Testis (tissue), 3 donors: Measurements from ENCODE around the gene GNA15. TPM values are rescaled to one million over a fixed set of nuclear protein-coding genes. Genes with fewer than 3 reads are reported as not detected.

ENCODE experiments used
- DNase-seq: peaks from one replicate; pipeline ENCODE4 v3.0.0-alpha.2; 2019
- H3K27ac ChIP-seq, 2 donors: fragments of 200-600 bp; sonication (generic); one replicate each; pipeline ENCODE4 v1.5.1; 2019
- H3K27me3 ChIP-seq: fragments of 200-600 bp; sonication (generic); one replicate; pipeline ENCODE4 v1.5.1; 2019
- H3K36me3 ChIP-seq: fragments of 200-600 bp; sonication (generic); one replicate; pipeline ENCODE4 v1.5.1; 2017; ENCODE audit warnings: low read depth; ENCODE audit errors: missing control alignments
- H3K4me1 ChIP-seq: fragments of 200-600 bp; sonication (generic); one replicate; pipeline ENCODE4 v1.5.1; 2019
- H3K4me3 ChIP-seq, 2 donors: fragments of 200-600 bp; sonication (generic); one replicate each; pipeline ENCODE4 v1.5.1; 2017 to 2019
- H3K9me3 ChIP-seq: fragments of 200-600 bp; sonication (generic); one replicate; pipeline ENCODE4 v1.5.1; 2017
- POLR2A ChIP-seq: fragments of 450-650 bp; IDR thresholded peaks from one replicate; pipeline ENCODE4 v1.6.1; 2017; ENCODE audit warnings: antibody characterized with exemption, mild to moderate bottlenecking, moderate library complexity
- WGBS, 2 donors: methylation state at CpG; one replicate each; pipeline ENCODE4 v1.1.5; 2018; 5-methylcytosine and 5-hydroxymethylcytosine counted together
- intact Hi-C: fragments of 100-400 bp; cut with DNase I; formaldehyde crosslinking; loops from one replicate; pipeline ENCODE4 v1.15.1; 2023; ENCODE audit warnings: low total_unique reads
- polyA plus RNA-seq: library from polyadenylated mRNA; stranded (reverse); fragments of 350-450 nt; fragmentation: Illumina TruSeq; extraction: RNeasy Lipid Tissue Mini Kit (QIAGEN cat#74804); gene quantifications from one replicate; pipeline ENCODE4 v1.2.3, GENCODE V29; 2014; ENCODE audit warnings: low read depth, low replicate concordance; ENCODE audit not compliant: insufficient read depth
- total RNA-seq, 2 donors: library from RNA; depleted of rRNA; stranded (reverse); fragments of >200 nt; gene quantifications; one replicate each; pipeline ENCODE4 v1.2.3, GENCODE V29; 2016
- TF ChIP-seq, protein P1 (sequence below), 3 experiments: fragments of 450-650 bp in 2 of 3; fragments of 200-600 bp in 1 of 3; sonication (generic) in 1 of 3; IDR thresholded peaks; one replicate each; pipeline ENCODE4 v1.5.1; 2016 to 2019; ENCODE audit warnings: antibody characterized with exemption in 3 of 3, mild to moderate bottlenecking in 2 of 3, moderate library complexity in 1 of 3

Gene GNA15
- total and polyA plus RNA-seq, 3 donors from 2014 or later = 2.5 to 4.0 (median 3.6) TPM

DNA sequence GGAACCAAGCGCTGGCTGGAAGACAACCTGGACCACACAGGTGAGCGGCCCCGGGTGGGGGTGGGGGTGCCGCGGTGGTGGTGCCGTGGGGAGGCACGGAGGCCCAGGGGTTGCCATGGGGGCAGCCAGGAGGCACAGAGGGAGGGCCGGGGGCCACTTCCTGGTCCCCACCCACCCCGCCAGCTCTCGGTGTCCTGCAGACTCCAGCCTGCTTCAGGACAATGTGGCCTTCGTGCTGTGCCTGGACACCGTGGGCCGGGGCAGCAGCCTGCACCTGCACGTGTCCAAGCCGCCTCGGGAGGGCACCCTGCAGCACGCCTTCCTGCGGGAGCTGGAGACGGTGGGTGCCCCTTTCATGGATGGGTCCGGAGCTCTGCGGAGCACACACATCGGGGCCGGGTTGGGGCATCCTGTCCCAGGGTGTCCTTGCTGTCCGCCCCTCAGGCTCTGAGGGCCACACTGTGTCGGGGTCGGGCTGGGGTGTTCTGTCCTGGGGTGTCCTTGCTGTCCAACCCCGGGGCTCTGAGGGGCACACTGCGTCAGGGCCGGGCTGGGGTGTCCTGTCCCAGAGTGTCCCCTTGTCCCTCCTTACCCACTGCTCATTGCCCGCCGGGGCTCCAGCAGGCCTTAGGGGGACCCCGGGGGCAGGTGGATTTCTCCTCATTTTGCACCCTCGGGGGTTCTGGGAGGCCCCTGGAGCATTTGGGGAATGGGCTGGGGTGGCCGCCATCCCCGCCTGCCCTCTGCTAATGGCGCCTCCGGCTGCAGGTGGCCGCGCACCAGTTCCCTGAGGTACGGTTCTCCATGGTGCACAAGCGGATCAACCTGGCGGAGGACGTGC is 68.2 kb downstream of the GNA15 start:
- Histone ChIP-seq H3K36me3 (no peaks in the 10 kb centered on the region), H3K27ac (no peak overlapping the region), H3K4me1 (no peaks in the 10 kb centered on the region), H3K4me3 (no peak overlapping the region), H3K9me3 (no peaks in the 10 kb centered on the region), H3K27me3 (no peaks in the 10 kb centered on the region)
- TF ChIP-seq, protein P1, sequence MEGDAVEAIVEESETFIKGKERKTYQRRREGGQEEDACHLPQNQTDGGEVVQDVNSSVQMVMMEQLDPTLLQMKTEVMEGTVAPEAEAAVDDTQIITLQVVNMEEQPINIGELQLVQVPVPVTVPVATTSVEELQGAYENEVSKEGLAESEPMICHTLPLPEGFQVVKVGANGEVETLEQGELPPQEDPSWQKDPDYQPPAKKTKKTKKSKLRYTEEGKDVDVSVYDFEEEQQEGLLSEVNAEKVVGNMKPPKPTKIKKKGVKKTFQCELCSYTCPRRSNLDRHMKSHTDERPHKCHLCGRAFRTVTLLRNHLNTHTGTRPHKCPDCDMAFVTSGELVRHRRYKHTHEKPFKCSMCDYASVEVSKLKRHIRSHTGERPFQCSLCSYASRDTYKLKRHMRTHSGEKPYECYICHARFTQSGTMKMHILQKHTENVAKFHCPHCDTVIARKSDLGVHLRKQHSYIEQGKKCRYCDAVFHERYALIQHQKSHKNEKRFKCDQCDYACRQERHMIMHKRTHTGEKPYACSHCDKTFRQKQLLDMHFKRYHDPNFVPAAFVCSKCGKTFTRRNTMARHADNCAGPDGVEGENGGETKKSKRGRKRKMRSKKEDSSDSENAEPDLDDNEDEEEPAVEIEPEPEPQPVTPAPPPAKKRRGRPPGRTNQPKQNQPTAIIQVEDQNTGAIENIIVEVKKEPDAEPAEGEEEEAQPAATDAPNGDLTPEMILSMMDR (IDR thresholded peaks at IDR 0.05) = no peak
- no peak for TF ChIP-seq POLR2A
- WGBS, 2 donors = 92 to 93% methylated on average over 26 to 30 of the region's 43 CpGs
- intact Hi-C loops = no loop called here
- DNase-seq = no peak

DNA sequence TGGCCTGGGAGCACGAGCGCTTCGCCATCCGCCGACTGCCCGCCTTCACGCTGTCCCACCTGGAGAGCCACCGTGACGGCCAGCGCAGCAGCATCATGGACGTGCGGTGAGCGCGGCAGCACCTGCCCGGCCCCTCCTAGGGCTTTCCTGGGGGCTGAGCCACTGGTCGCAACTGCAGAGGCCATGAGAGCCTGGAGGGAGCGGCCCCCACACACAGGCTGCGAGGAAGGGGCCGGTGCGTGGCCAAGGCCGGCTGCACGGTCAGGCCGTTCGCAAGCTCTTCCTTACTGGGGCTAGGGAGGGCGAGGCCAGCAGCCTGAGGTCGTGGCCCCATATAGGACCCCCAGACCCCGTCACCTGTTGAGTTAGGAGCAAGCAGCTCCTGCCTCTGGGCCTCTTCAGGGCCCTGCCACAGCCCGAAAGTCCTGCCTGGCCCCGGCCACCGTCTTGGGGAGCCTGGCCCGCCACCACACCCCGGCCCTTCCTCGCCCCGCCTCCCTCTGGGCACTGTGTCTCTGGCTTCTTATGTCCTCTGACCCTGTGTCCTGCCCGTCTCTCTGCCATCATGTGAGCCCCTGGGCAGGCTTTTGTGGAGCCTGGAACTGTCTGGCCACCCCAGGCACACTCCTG is 68.9 kb downstream of the GNA15 start:
- DNase-seq = no peak
- H3K27ac ChIP-seq = no peak overlapping the region
- 93 to 100% methylated on average over 5 to 35 of the region's 35 CpGs for WGBS, 2 donors
- H3K4me3 ChIP-seq = no peak overlapping the region
- H3K27me3 ChIP-seq = no peaks in the 10 kb centered on the region
- no peaks in the 10 kb centered on the region for H3K36me3 ChIP-seq
- H3K4me1 ChIP-seq = no peaks in the 10 kb centered on the region
- TF ChIP-seq, protein P1 (IDR thresholded peaks at IDR 0.05) = no peak
- TF ChIP-seq POLR2A = no peak
- intact Hi-C loops = no loop called here
- H3K9me3 ChIP-seq = no peaks in the 10 kb centered on the region

DNA sequence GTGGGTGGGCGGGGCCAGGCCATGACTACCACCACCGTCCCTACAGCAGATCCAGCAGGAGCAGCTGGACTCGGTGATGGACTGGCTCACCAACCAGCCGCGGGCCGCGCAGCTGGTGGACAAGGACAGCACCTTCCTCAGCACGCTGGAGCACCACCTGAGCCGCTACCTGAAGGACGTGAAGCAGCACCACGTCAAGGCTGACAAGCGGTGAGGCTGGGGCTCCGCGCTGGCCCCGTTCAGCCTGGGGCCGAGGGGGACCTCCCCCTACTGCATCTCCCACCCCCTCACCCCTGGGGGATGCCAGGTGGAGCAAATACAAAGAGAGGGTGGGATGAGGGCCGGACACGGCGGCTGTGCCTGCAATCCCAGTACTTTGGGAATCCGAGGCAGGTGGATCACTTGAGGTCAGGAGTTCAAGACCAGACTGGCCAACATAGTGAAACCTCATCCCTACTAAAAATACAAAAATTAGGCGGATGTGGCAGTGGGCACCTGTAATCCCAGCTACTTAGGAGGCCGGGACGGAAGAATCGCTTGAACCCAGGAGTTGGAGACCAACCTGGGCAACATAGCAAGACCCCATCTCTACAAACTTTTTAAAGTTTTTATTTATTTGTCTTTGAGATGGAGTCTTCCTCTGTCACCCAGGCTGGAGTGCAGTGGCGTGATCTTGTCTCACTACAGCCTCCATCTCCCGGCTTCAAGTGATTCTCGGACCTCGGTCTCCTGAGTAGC is 70.6 kb downstream of the GNA15 start:
- H3K36me3 ChIP-seq = no peaks in the 10 kb centered on the region
- WGBS, 2 donors = 95 to 97% methylated on average over 9 to 28 of the region's 28 CpGs
- intact Hi-C loops = no loop called here

GRCh38 chr19:3207461-3208242 is 71.8 kb downstream of the GNA15 start:
- WGBS, 2 donors = 80 to 89% methylated on average over 19 to 43 of the region's 43 CpGs
- no peak overlapping the region for H3K27ac ChIP-seq
- no peaks in the 10 kb centered on the region for H3K27me3 ChIP-seq
- no peaks in the 10 kb centered on the region for H3K9me3 ChIP-seq
- H3K4me3 ChIP-seq = no peak overlapping the region
- H3K36me3 ChIP-seq = no peaks in the 10 kb centered on the region
- intact Hi-C loops = no loop called here
- DNase-seq = no peak
- no peaks in the 10 kb centered on the region for H3K4me1 ChIP-seq
- TF ChIP-seq, protein P1 (IDR thresholded peaks at IDR 0.05) = no peak
- no peak for TF ChIP-seq POLR2A

More for the DNA sequence above, 70.6 kb downstream of the GNA15 start:
- Histone ChIP-seq H3K4me1 (no peaks in the 10 kb centered on the region), H3K9me3 (no peaks in the 10 kb centered on the region), H3K4me3 (no peak overlapping the region), H3K27ac (no peak overlapping the region), H3K27me3 (no peaks in the 10 kb centered on the region)
- no peak for DNase-seq
- TF ChIP-seq, protein P1 (IDR thresholded peaks at IDR 0.05) = no peak
- TF ChIP-seq POLR2A = no peak
